GM13976 (cell line): ENCODE data around the gene IFIH1.

Experiments used
- DNase-seq: peaks from one replicate; pipeline ENCODE4 v3.0.0; 2012; ENCODE audit warnings: low spot score
- CTCF ChIP-seq: IDR thresholded peaks from 2 replicates; pipeline ENCODE4 v1.5.1; 2012; ENCODE audit warnings: borderline replicate concordance, mild to moderate bottlenecking; ENCODE audit not compliant: insufficient read depth; ENCODE audit errors: extremely low read depth, missing control alignments, control extremely low read depth
- in situ Hi-C: fragments of 300-500 bp; cut with MboI; formaldehyde crosslinking; loops from one replicate; pipeline ENCODE4 v1.12.0; 2022; ENCODE audit warnings: low sequenced_read_pairs, mixed read lengths, inconsistent platforms; ENCODE audit not compliant: unreplicated experiment

IFIH1 gene

DNA sequence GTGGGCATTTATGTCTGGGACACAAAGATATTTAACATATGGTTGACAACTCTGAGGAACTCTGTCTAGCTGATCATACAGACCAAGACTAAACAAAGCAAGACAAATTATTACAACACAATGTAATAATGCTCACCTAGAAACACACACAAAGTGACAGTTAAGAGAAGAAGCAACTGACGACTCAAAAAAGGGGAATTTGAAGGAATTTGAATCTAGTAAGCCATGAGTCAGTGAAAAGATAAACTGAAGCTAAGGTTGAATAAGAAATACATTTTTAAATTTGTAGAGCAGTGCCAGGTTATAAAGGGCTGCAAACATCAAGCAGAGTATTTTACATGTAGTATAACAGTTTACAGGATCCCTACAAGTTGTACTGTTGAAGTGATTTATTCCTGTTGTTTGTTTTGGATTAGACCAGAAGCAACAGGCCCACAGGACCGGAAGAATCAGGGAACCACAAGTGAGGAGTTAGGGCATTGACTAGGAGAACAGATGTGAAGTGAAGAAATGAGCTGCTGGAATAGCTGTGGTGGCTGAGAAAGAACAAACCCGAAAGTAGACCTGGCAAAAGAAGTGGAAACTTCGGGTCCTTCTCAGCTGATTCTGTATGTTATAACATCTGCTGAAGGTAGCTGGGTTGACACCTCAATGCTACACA lies 35.6 kb downstream of the IFIH1 start:
- TF ChIP-seq CTCF = no peak
- DNase-seq = no peak
- in situ Hi-C loops = no loop called here

DNA sequence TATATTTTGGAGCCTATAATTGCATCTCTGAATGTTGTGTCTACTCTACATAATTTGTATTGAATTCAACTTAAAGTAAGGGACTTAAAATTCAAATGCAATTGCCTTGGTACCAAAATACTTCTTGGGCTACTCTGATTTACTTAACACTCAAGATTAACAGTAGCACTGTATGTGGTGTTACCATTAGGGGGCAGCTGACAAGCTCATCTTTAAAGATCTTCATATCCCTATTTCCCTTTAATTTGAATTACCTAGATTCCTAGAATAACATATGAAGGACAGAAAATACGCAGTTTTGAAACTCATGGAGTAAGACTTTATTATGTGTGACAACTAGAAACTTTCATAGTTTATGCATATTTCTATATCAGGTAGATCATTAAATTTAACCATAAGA lies 37.8 kb downstream of the IFIH1 start:
- in situ Hi-C loops = no loop called here
- DNase-seq = no peak
- no peak for TF ChIP-seq CTCF

- TF ChIP-seq CTCF = no peak
- no peak for DNase-seq
- in situ Hi-C loops = no loop called here
Observed at GRCh38 chr2:162277381-162277780, 41.1 kb downstream of the IFIH1 start.

DNA sequence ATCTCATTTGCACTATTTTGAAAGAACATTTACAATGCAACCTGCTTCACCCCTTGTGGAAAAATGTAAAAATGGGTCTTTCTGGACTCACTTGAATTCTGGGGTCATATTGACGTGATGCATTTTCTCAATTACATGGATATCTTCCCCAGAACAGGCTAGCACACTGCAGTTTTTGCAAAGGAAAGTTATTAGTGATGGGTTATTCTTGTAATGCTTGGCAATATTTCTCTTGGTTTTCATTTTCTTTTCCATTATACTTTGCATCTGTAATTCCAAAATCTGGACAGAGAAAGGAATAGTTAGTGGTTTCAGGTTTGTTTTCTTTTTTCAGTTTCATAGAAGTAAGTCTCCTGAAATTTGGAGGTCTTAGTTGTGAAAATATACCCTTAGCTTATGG lies 50.5 kb downstream of the IFIH1 start:
- DNase-seq = no peak
- in situ Hi-C loops = no loop called here
- no peak for TF ChIP-seq CTCF

DNA sequence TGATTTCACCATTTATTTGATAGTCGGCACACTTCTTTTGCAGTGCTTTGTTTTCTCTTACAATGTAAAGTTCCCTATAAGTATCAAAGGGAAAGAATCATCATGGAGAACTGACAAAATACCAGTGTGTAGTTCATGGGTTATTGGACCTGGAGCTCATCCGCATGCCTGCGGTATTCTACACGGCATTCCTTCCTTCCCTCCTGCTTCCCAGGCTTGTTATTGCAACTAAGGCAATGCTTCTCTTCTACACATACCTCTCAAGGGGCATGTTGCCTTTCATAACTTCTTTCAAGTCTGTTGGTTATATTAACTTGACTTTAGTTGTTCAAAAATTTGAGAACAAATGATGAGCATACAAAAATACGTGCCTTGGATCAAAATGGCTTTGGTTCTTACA lies 51.0 kb downstream of the IFIH1 start:
- in situ Hi-C loops = no loop called here
- TF ChIP-seq CTCF = no peak
- DNase-seq = no peak

GRCh38 chr2:162266460-162266760 lies 52.1 kb downstream of the IFIH1 start:
- in situ Hi-C loops = no loop called here
- TF ChIP-seq CTCF = no peak
- no peak for DNase-seq
